Activated T-cell treated with anti-CD3 and anti-CD28 coated beads, Interleukin-2, amount 50 U/mL, for 72 hours (primary cell): Measurements from ENCODE around the gene MRGPRF. TPM values are rescaled to one million over a fixed set of nuclear protein-coding genes. Genes with fewer than 3 reads are reported as not detected.
A peak's percentile ranks its signal among the peaks of the same experiment; 100 is the strongest.

Source experiments
- ATAC-seq, 2 donors: fragments of 150-1000 bp; cut with Tn5 transposase; replicated peaks in 1 of 2; 2 replicates each; pipeline ENCODE4 v1.10.0; 2021; ENCODE audit warnings: moderate library complexity in 2 of 2, mild to moderate bottlenecking in 1 of 2
- DNase-seq, 2 donors: peaks; one replicate each; pipeline ENCODE4 v3.0.0; 2021 to 2022; ENCODE audit warnings: mixed read lengths in 1 of 2
- H3K27ac Mint-ChIP-seq: one replicate; pipeline ENCODE4 v1.8.0; 2022; ENCODE audit warnings: mild to moderate bottlenecking, moderate library complexity, mixed read lengths
- H3K27me3 Mint-ChIP-seq: one replicate; pipeline ENCODE4 v1.8.0; 2022; ENCODE audit warnings: low read depth, mixed read lengths
- H3K36me3 Mint-ChIP-seq, 2 donors: one replicate each; pipeline ENCODE4 v1.8.0; 2022; ENCODE audit warnings: mixed read lengths in 2 of 2, mild to moderate bottlenecking in 1 of 2; ENCODE audit not compliant: insufficient read depth in 2 of 2
- H3K4me1 Mint-ChIP-seq: one replicate; pipeline ENCODE4 v1.8.0; 2022; ENCODE audit warnings: low read depth, mixed read lengths
- H3K4me3 Mint-ChIP-seq, 2 donors: one replicate each; pipeline ENCODE4 v1.8.0; 2022; ENCODE audit warnings: mild to moderate bottlenecking in 2 of 2, mixed read lengths in 2 of 2, moderate library complexity in 2 of 2
- H3K9me3 Mint-ChIP-seq, 2 donors: one replicate each; pipeline ENCODE4 v1.8.0; 2022; ENCODE audit warnings: mixed read lengths in 2 of 2
- total RNA-seq, 2 donors: library from RNA; stranded (reverse); gene quantifications; one replicate each; pipeline ENCODE4 v1.2.3, GENCODE V29; 2022

The MRGPRF gene
- total RNA-seq, 2 donors from 2014 or later = not detected

GRCh38 chr11:69024509-69024908 lies 11.5 kb upstream of the MRGPRF start:
- DNase-seq = no peak
- Mint-ChIP-seq H3K27me3 (no peaks in the 10 kb centered on the region), H3K27ac (no peak overlapping the region), H3K36me3 (no peaks in the 10 kb centered on the region), H3K4me3 (no peak overlapping the region), H3K4me1 (no peaks in the 10 kb centered on the region), H3K9me3 (no peaks in the 10 kb centered on the region)
- ATAC-seq = no peak

- Mint-ChIP-seq H3K4me1 (no peaks in the 10 kb centered on the region), H3K27me3 (no peaks in the 10 kb centered on the region), H3K27ac (no peak overlapping the region), H3K9me3 (no peaks in the 10 kb centered on the region), H3K4me3 (no peak overlapping the region), H3K36me3 (no peaks in the 10 kb centered on the region)
- DNase-seq = no peak
- no peak for ATAC-seq
Observed at GRCh38 chr11:69022260-69022659, 9.2 kb upstream of the MRGPRF start.

- no peaks in the 10 kb centered on the region for H3K36me3 Mint-ChIP-seq
- no peak overlapping the region for H3K27ac Mint-ChIP-seq
- H3K4me1 Mint-ChIP-seq = no peaks in the 10 kb centered on the region
- no peak overlapping the region for H3K4me3 Mint-ChIP-seq
- H3K27me3 Mint-ChIP-seq = no peaks in the 10 kb centered on the region
- no peaks in the 10 kb centered on the region for H3K9me3 Mint-ChIP-seq
- ATAC-seq (no peak), DNase-seq (no peak)
Observed at GRCh38 chr11:69018924-69019323, 5.9 kb upstream of the MRGPRF start.

- H3K27me3 Mint-ChIP-seq = no peaks in the 10 kb centered on the region
- H3K9me3 Mint-ChIP-seq = no peaks in the 10 kb centered on the region
- no peak overlapping the region for H3K27ac Mint-ChIP-seq
- ATAC-seq = no peak
- H3K36me3 Mint-ChIP-seq = no peaks in the 10 kb centered on the region
- no peak for DNase-seq
- no peak overlapping the region for H3K4me3 Mint-ChIP-seq
- H3K4me1 Mint-ChIP-seq = no peaks in the 10 kb centered on the region
Observed at GRCh38 chr11:69017951-69018350, 4.9 kb upstream of the MRGPRF start.

GRCh38 chr11:69014898-69015549 lies 2.0 kb upstream of the MRGPRF start:
- Mint-ChIP-seq H3K9me3 (no peaks in the 10 kb centered on the region), H3K27ac (no peak overlapping the region), H3K36me3 (no peaks in the 10 kb centered on the region), H3K27me3 (peaks cover 14% of the 10 kb centered on the region), H3K4me1 (no peaks in the 10 kb centered on the region), H3K4me3 (no peak overlapping the region)
- DNase-seq (no peak), ATAC-seq (no peak)

GRCh38 chr11:69014084-69014851 lies 1.2 kb upstream of the MRGPRF start:
- no peaks in the 10 kb centered on the region for H3K36me3 Mint-ChIP-seq
- peaks cover 14% of the 10 kb centered on the region for H3K27me3 Mint-ChIP-seq
- ATAC-seq (no peak), DNase-seq (no peak)
- H3K4me3 Mint-ChIP-seq = no peak overlapping the region
- no peaks in the 10 kb centered on the region for H3K4me1 Mint-ChIP-seq
- H3K9me3 Mint-ChIP-seq = no peaks in the 10 kb centered on the region
- no peak overlapping the region for H3K27ac Mint-ChIP-seq

- Mint-ChIP-seq H3K9me3 (no peaks in the 10 kb centered on the region), H3K4me1 (no peaks in the 10 kb centered on the region), H3K36me3 (no peaks in the 10 kb centered on the region), H3K27me3 (peaks cover 14% of the 10 kb centered on the region), H3K27ac (no peak overlapping the region), H3K4me3 (no peak overlapping the region)
- no peak for DNase-seq
- ATAC-seq = no peak
Observed at GRCh38 chr11:69012092-69013008, 696 bp downstream of the MRGPRF start.

- Mint-ChIP-seq H3K27ac (no peak overlapping the region), H3K9me3 (no peaks in the 10 kb centered on the region), H3K4me1 (no peaks in the 10 kb centered on the region), H3K36me3 (no peaks in the 10 kb centered on the region), H3K4me3 (no peak overlapping the region), H3K27me3 (peaks cover 14% of the 10 kb centered on the region)
- no peak for DNase-seq
- no peak for ATAC-seq
Observed at GRCh38 chr11:69011624-69012091, 1.4 kb downstream of the MRGPRF start.

GRCh38 chr11:69010964-69011623 lies 2.0 kb downstream of the MRGPRF start:
- Mint-ChIP-seq H3K27ac (no peak overlapping the region), H3K36me3 (no peaks in the 10 kb centered on the region), H3K9me3 (no peaks in the 10 kb centered on the region), H3K27me3 (peaks cover 14% of the 10 kb centered on the region), H3K4me1 (no peaks in the 10 kb centered on the region), H3K4me3 (no peak overlapping the region)
- DNase-seq = peak; percentile 18 to 29
- ATAC-seq = peak; percentile 54 to 65

- no peak overlapping the region for H3K27ac Mint-ChIP-seq
- H3K36me3 Mint-ChIP-seq = no peaks in the 10 kb centered on the region
- H3K9me3 Mint-ChIP-seq = no peaks in the 10 kb centered on the region
- H3K4me3 Mint-ChIP-seq = no peak overlapping the region
- H3K4me1 Mint-ChIP-seq = no peaks in the 10 kb centered on the region
- peaks cover 14% of the 10 kb centered on the region for H3K27me3 Mint-ChIP-seq
- ATAC-seq (no peak), DNase-seq (no peak)
Observed at GRCh38 chr11:69010361-69010891, 2.6 kb downstream of the MRGPRF start.

GRCh38 chr11:69009441-69010211 lies 3.4 kb downstream of the MRGPRF start:
- no peak overlapping the region for H3K4me3 Mint-ChIP-seq
- ATAC-seq (no peak), DNase-seq (no peak)
- H3K4me1 Mint-ChIP-seq = no peaks in the 10 kb centered on the region
- H3K9me3 Mint-ChIP-seq = no peaks in the 10 kb centered on the region
- peaks cover 19% of the 10 kb centered on the region for H3K27me3 Mint-ChIP-seq
- no peaks in the 10 kb centered on the region for H3K36me3 Mint-ChIP-seq
- H3K27ac Mint-ChIP-seq = no peak overlapping the region
